ENCODE measurements around the gene MATN4.

Gene MATN4

DNA sequence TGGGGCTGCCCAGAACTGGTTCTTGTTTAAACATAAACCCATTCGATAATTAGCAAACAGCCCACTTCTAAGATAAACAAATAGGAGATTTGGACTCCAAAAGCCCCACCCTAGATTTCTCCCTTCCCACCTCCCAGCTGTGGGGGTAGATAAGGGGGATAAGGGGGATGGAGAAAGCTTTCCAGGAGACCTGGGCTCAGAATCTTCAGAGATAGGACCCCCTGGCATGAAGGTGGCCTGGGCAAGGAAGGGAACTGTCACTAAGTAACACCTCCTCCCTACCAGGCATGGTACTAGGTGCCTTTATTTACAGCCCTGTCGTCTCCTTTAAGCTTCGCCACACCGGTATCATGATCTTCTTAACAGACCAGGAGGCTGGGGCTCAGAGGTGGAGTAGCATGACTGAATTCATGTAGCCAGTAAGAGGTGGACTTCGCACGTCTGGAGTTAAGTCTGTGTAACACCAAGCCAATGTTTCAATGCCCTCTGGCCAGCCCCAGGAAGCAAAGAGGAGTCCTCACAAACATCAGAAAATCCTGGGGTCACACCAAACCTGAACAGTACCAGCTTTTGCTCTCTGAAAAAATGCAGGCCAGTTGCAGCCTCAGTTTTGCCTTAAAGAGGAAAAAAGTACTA lies 35.6 kb upstream of the MATN4 start:
- DNase-seq (ENCODE audit: low read depth) = no peak
- TF ChIP-seq, protein P1, sequence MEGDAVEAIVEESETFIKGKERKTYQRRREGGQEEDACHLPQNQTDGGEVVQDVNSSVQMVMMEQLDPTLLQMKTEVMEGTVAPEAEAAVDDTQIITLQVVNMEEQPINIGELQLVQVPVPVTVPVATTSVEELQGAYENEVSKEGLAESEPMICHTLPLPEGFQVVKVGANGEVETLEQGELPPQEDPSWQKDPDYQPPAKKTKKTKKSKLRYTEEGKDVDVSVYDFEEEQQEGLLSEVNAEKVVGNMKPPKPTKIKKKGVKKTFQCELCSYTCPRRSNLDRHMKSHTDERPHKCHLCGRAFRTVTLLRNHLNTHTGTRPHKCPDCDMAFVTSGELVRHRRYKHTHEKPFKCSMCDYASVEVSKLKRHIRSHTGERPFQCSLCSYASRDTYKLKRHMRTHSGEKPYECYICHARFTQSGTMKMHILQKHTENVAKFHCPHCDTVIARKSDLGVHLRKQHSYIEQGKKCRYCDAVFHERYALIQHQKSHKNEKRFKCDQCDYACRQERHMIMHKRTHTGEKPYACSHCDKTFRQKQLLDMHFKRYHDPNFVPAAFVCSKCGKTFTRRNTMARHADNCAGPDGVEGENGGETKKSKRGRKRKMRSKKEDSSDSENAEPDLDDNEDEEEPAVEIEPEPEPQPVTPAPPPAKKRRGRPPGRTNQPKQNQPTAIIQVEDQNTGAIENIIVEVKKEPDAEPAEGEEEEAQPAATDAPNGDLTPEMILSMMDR (conservative IDR thresholded peaks at IDR 0.05; ENCODE audit: low read depth, low read length) = no peak
- H3K4me3 ChIP-seq (ENCODE audit: low read length) = no peak overlapping the region

DNA sequence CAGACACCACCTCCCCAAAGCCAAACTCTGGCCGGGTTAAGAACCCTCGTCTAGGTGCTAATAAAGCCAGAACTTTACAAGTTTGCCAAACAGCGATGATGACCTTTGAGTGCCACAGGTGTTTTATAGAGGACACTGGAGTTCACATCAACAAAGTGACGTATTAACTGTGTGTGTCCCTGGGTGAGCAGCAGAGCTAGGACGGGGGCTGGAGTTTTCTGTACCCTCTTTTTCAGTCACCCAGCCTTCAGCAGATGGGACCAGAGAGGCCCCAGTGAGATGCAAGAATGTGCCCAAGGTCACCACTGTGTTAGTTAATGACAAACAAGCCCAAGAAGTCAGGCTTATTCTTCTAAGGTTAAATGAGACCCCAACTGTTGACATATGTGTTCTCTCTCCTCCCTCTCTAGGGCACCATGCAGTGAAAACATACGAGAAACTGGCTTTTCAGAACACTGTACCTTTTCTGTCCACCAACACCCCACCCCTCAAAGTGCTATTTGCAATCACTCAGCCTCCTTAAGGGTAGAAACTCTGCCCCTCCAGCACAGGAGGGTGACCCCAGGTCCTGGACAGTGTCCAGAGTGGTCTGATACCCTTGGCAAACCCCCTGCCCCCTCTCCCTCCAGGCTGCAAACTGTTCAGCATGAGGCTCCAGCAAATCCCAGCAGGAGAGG lies 34.9 kb upstream of the MATN4 start:
- TF ChIP-seq, protein P1 (conservative IDR thresholded peaks at IDR 0.05; ENCODE audit: low read depth, low read length) = no peak
- no peak for DNase-seq (ENCODE audit: low read depth)
- no peak overlapping the region for H3K4me3 ChIP-seq (ENCODE audit: low read length)

DNA sequence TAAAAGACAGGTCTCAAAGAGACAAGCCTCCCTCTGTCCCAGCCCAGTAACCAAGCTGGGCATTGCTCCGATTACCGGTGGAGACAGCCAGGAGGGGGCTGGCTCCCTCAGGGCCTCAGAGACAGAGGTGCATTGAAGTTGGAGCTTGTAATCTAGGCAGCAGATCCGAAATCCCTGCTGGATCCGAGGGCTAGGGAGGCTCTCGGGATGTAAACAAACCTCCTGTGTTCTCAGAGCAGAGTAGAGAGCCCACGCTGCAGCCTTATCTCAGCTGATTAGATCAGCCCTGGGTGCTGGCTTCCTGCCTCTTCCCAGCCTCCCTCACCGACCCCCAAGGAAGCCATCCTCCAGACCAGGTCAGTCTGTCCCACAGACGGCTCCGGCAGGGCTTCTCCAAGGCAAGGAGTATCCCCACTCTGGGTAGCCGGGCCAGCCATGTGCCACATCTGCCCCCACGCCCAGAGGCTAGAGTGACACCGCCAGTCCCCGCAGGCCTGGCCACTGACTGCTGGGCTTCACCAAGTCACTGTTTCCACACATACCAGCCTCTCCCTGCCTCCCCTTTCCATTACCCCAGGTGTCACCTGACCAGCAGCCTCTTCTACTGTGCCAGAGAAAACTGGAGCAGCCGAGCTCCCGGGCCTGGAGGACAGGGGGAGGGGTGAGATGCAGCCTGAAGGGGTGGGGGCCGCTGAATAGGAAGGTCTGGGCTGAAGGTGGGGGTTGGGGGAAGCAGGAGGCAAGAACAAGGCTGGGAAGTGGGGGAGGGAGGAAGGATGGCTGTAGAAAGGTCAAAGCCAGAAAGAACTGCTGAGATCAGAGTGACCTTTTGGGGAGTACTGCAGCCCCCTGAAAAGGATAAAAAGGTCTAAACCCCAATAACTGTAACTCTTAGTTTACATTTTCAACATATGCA lies 34.1 kb upstream of the MATN4 start:
- TF ChIP-seq, protein P1 (conservative IDR thresholded peaks at IDR 0.05; ENCODE audit: low read depth, low read length) = no peak
- peak; percentile 74 for DNase-seq (ENCODE audit: low read depth)
- H3K4me3 ChIP-seq (ENCODE audit: low read length) = peak overlapping the region; percentile 22

DNA sequence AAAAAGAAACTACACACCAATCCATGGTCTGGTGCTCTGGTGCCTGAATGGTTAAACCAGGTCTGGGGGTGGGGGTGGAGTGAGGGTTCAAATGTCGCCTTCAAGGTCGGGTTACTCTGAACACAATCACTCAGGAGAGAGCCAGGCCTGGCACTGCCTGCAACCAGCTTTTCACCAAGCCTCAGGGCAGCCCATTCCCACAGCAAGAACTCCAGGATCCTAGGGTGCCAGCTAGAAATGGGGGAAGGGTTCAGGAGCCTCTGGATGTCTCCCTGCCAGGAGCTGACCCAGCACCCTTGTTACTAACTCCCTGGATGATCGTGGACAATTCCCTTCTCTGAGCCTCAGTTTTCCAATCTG lies 33.5 kb upstream of the MATN4 start:
- DNase-seq (ENCODE audit: low read depth) = no peak
- TF ChIP-seq, protein P1 (conservative IDR thresholded peaks at IDR 0.05; ENCODE audit: low read depth, low read length) = no peak
- peak overlapping the region; percentile 22 for H3K4me3 ChIP-seq (ENCODE audit: low read length)

DNA sequence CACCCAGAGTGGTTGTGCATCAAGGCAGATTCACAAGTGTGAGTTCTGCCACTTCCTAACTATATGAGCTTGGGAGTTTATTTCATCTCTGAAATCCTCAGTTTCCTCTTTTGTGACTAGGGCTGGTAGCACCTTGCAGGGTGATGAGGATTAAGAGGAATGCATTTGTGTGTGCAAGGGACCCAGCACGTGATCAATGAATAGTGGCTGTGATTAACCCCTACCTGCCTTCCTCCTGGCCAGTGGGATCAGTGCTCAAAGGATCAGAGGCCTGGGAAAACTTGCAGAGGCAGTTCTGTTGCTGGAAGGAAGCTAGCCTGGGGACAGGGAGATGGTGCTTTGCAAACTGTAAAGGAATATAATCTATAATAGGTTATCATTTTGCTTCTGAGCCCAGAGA lies 32.9 kb upstream of the MATN4 start:
- H3K4me3 ChIP-seq (ENCODE audit: low read length) = no peak overlapping the region
- DNase-seq (ENCODE audit: low read depth) = no peak
- TF ChIP-seq, protein P1 (conservative IDR thresholded peaks at IDR 0.05; ENCODE audit: low read depth, low read length) = no peak

DNA sequence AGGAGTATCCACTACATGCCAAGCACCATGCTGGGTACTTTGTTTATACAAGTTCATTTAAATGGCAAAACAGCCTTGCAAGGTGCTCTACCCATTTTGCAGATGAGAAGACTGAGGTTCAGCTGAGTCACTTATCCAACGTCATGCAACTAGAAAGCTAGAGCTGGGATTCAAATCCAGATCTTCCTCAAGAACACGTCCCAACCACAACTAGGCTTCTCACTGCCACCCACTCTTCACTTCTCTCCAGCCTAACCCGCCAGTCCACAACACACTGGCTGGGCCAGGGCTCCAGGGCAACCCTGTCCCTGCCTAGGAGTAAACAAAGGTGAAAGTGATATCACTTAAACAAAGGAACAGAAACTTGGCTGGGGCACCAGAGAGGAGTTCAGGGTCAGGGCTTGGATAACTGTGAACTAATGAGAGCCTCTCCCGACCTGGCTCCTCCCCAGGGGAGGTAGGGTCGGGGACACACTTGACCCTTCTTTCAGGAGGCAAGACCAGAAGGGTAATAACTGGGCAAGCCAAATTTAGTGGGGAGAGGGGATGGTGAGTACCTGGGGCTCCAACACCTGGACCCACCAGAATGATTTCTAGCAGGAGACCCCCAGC lies 32.2 kb upstream of the MATN4 start:
- TF ChIP-seq, protein P1 (conservative IDR thresholded peaks at IDR 0.05; ENCODE audit: low read depth, low read length) = no peak
- no peak overlapping the region for H3K4me3 ChIP-seq (ENCODE audit: low read length)
- no peak for DNase-seq (ENCODE audit: low read depth)

All from retinal pigment epithelial cell (primary cell).